Measurements from ENCODE around the gene ABCC4. TPM values are rescaled to one million over a fixed set of nuclear protein-coding genes. Genes with fewer than 3 reads are reported as not detected.

ABCC4 gene
- total and polyA plus RNA-seq, 2 of the 13 experiments (the other 11 are each of a cell fraction or from before 2014, with no cell fraction given), result 4.2 to 11.3 TPM

- no peak overlapping the region for H2AFZ ChIP-seq (ENCODE audit: low read length)
- ATAC-seq, result no peak
- H3K9me3 ChIP-seq (ENCODE audit: low read length), result no peaks in the 10 kb centered on the region
- intact Hi-C loops (cut with micrococcal nuclease; ENCODE audit: unreplicated experiment) (no loop called here), in situ Hi-C loops (cut with HindIII; ENCODE audit: extremely low pct_ligation_motif_present, low pct_unique_long_range_greater_than_20kb) (loop anchor here (25.0 kb wide), 1 partner anchor 487 kb away; no protein-coding TSS in a partner anchor)
- no peak overlapping the region for H3K4me2 ChIP-seq (ENCODE audit: low read depth, low read length)
- ChIA-PET CTCF (ENCODE audit: low intra/inter-chr PET ratio, low total read pairs) (no interaction called here), POLR2A (no interaction called here)
- TF ChIP-seq, protein P1, sequence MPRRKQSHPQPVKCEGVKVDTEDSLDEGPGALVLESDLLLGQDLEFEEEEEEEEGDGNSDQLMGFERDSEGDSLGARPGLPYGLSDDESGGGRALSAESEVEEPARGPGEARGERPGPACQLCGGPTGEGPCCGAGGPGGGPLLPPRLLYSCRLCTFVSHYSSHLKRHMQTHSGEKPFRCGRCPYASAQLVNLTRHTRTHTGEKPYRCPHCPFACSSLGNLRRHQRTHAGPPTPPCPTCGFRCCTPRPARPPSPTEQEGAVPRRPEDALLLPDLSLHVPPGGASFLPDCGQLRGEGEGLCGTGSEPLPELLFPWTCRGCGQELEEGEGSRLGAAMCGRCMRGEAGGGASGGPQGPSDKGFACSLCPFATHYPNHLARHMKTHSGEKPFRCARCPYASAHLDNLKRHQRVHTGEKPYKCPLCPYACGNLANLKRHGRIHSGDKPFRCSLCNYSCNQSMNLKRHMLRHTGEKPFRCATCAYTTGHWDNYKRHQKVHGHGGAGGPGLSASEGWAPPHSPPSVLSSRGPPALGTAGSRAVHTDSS (CRISPR knock-in tag; conservative IDR thresholded peaks at IDR 0.05), result no peak
- no peak for TF ChIP-seq ZNF639 (CRISPR knock-in tag; conservative IDR thresholded peaks at IDR 0.05)
- TF ChIP-seq KDM1A (CRISPR knock-in tag; IDR thresholded peaks at IDR 0.05), result no peak
- no peak for TF ChIP-seq HMGA1 (CRISPR knock-in tag; conservative IDR thresholded peaks at IDR 0.05)
- no peak for TF ChIP-seq ZBTB20 (CRISPR knock-in tag; IDR thresholded peaks at IDR 0.05; ENCODE audit: borderline replicate concordance, low read depth)
- TF ChIP-seq GATA4 (IDR thresholded peaks at IDR 0.05; ENCODE audit: borderline replicate concordance, low read depth), result no peak
- TF ChIP-seq ZBTB38 (CRISPR knock-in tag; IDR thresholded peaks at IDR 0.05), result no peak
- TF ChIP-seq, protein P2, sequence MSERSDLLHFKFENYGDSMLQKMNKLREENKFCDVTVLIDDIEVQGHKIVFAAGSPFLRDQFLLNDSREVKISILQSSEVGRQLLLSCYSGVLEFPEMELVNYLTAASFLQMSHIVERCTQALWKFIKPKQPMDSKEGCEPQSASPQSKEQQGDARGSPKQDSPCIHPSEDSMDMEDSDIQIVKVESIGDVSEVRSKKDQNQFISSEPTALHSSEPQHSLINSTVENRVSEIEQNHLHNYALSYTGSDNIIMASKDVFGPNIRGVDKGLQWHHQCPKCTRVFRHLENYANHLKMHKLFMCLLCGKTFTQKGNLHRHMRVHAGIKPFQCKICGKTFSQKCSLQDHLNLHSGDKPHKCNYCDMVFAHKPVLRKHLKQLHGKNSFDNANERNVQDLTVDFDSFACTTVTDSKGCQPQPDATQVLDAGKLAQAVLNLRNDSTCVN (CRISPR knock-in tag; IDR thresholded peaks at IDR 0.05; ENCODE audit: borderline replicate concordance), result no peak
- TF ChIP-seq FOXM1 (CRISPR knock-in tag; IDR thresholded peaks at IDR 0.05), result no peak
- TF ChIP-seq ZBTB42 (CRISPR knock-in tag; IDR thresholded peaks at IDR 0.05), result no peak
- no peak for TF ChIP-seq ZMAT3 (CRISPR knock-in tag; conservative IDR thresholded peaks at IDR 0.05)
- TF ChIP-seq SMAD1 (CRISPR knock-in tag; IDR thresholded peaks at IDR 0.05; ENCODE audit: borderline replicate concordance, low read depth), result no peak
- no peak for TF ChIP-seq ZNF747 (CRISPR knock-in tag; IDR thresholded peaks at IDR 0.05; ENCODE audit: borderline replicate concordance)
- no peak for TF ChIP-seq ZNF562 (CRISPR knock-in tag; IDR thresholded peaks at IDR 0.05; ENCODE audit: borderline replicate concordance)
- no peak for TF ChIP-seq ELF1 (CRISPR knock-in tag; IDR thresholded peaks at IDR 0.05)
- H3K9ac ChIP-seq (ENCODE audit: insufficient read depth, low read depth, low read length), result no peak overlapping the region
- no peak overlapping the region for H3K27ac ChIP-seq (ENCODE audit: extremely low read length, insufficient read depth, low read length)
- no peaks in the 10 kb centered on the region for H3K4me1 ChIP-seq (ENCODE audit: insufficient read depth, low read length)
- no peak for FAIRE-seq
- no peak for DNase-seq (ENCODE audit: low spot score)
- H3K27me3 ChIP-seq (ENCODE audit: control insufficient read depth in 1 of 2, insufficient read depth in 2 of 2, low read length in 2 of 2), result no peaks in the 10 kb centered on the region
- no peaks in the 10 kb centered on the region for H3K79me2 ChIP-seq (ENCODE audit: insufficient read depth, low read length)
- H3K36me3 ChIP-seq (replicated peaks in 1 of 2; ENCODE audit: control insufficient read depth in 1 of 2, insufficient read depth in 2 of 2, low read length in 2 of 2), result peaks cover 0 to 7% of the 10 kb centered on the region in 2 experiments; a peak in 2 of 5 replicates
- no peaks in the 10 kb centered on the region for H4K20me1 ChIP-seq (ENCODE audit: insufficient read depth, low read length)
- WGBS (ENCODE audit: low lambda C conversion rate), result 95% methylated on average over 14 of the region's 14 CpGs
- no peak overlapping the region for H3K4me3 ChIP-seq (replicated peaks in 1 of 3; ENCODE audit: insufficient read depth in 1 of 3, low read depth in 2 of 3, low read length in 3 of 3)
- no TSS peak for BruUV-seq (replicated peaks)
Measured at GRCh38 chr13:95174517-95174916, 126.7 kb downstream of the ABCC4 start.

Data from HepG2 (cell line).